Spleen (tissue), 7 donors: ENCODE measurements around the gene SAMD10.

Experiments used
- POLR2A ChIP-seq, 3 donors: fragments of 450-650 bp; IDR thresholded peaks; one replicate each; pipeline ENCODE4 v1.5.1; 2017; ENCODE audit warnings: antibody characterized with exemption in 3 of 3, mild to moderate bottlenecking in 1 of 3
- POLR2AphosphoS5 ChIP-seq, 3 donors: sonication (generic); formaldehyde crosslinking; IDR thresholded peaks; one replicate each; pipeline ENCODE4 v1.5.1; 2017; ENCODE audit warnings: antibody characterized with exemption in 3 of 3
- TF ChIP-seq, protein P1 (sequence below), 11 experiments: fragments of 200-600 bp in 7 of 11; fragments of 450-650 bp in 4 of 11; sonication (generic) in 4 of 11; IDR thresholded peaks in 8 of 11; conservative IDR thresholded peaks in 3 of 11; 1 replicate in 7 of 11; 2 replicates in 4 of 11; pipeline versions ENCODE4 v1.4.0 to v1.8.0; 2016 to 2021; ENCODE audit warnings: antibody characterized with exemption in 11 of 11, inconsistent platforms in 4 of 11, mild to moderate bottlenecking in 1 of 11
- donor health status: DM: no; HTN: no; CAD: no; lungs with moderate emphysema.
- donor health status: DM: no; HTN: no; CAD: no.
- donor health status: DM: no; HTN: no; CAD: no.

DNA sequence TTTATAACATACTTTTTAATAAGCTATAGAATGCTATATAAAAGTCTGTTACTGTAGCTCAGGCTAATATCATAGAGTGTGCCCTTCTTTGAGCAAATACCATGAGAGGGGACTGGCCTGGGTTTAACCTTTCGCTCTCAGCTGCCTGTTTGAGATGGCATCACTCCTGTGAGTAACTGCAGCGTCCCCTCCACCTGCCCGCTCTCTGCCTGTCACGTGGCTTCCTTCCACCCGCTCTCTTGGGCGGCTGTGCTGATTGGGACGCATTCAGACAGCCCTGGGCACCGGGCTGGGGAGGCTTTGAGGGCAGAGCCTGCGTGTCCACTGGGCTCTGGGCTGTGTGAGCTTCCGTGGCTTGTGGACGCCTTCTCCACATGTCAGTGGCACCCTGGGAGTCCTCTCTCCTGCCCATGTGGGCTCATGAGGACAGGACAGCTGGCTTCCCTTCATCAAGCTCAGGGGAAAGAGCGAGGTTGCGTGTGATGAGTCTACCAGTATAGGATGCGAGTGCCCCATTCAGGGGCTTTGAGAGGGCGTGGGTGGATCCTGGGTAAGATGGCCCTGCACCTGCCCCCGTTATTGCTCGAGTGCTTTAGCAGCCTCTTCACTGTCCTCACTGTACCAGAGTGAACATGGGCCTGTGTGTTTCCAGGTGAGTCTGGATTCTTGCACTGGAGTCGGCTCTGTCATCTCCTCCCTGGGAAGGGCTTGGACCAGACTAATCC, 45.8 kb upstream of the SAMD10 start:
- TF ChIP-seq, protein P1, sequence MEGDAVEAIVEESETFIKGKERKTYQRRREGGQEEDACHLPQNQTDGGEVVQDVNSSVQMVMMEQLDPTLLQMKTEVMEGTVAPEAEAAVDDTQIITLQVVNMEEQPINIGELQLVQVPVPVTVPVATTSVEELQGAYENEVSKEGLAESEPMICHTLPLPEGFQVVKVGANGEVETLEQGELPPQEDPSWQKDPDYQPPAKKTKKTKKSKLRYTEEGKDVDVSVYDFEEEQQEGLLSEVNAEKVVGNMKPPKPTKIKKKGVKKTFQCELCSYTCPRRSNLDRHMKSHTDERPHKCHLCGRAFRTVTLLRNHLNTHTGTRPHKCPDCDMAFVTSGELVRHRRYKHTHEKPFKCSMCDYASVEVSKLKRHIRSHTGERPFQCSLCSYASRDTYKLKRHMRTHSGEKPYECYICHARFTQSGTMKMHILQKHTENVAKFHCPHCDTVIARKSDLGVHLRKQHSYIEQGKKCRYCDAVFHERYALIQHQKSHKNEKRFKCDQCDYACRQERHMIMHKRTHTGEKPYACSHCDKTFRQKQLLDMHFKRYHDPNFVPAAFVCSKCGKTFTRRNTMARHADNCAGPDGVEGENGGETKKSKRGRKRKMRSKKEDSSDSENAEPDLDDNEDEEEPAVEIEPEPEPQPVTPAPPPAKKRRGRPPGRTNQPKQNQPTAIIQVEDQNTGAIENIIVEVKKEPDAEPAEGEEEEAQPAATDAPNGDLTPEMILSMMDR (IDR thresholded peaks at IDR 0.05 in 8 of 11, conservative IDR thresholded peaks at IDR 0.05 in 3 of 11) = no peak
- TF ChIP-seq POLR2AphosphoS5 (IDR thresholded peaks at IDR 0.05) (peak in 1 of 3 donors; percentile 25), POLR2A (IDR thresholded peaks at IDR 0.05) (no peak)
